BLaER1 (cell line): ENCODE measurements around the gene ARPC2.

Experiments used
- H3K27ac ChIP-seq: shearing (Covaris generic); formaldehyde crosslinking; 2 replicates; pipeline ENCODE4 v1.8.1; 2022
- H3K27me3 ChIP-seq: shearing (Covaris generic); formaldehyde crosslinking; 2 replicates; pipeline ENCODE4 v1.8.1; 2022
- H3K36me3 ChIP-seq: shearing (Covaris generic); formaldehyde crosslinking; 2 replicates; pipeline ENCODE4 v1.8.1; 2022
- H3K4me1 ChIP-seq: shearing (Covaris generic); formaldehyde crosslinking; 2 replicates; pipeline ENCODE4 v1.8.1; 2022
- H3K4me2 ChIP-seq: shearing (Covaris generic); formaldehyde crosslinking; 2 replicates; pipeline ENCODE4 v1.8.1; 2022
- H3K4me3 ChIP-seq: shearing (Covaris generic); formaldehyde crosslinking; 2 replicates; pipeline ENCODE4 v1.8.1; 2022
- H3K9ac ChIP-seq: shearing (Covaris generic); formaldehyde crosslinking; 2 replicates; pipeline ENCODE4 v1.8.1; 2022
- H3K9me3 ChIP-seq: shearing (Covaris generic); formaldehyde crosslinking; 2 replicates; pipeline ENCODE4 v1.8.1; 2022
- H4K20me1 ChIP-seq: shearing (Covaris generic); formaldehyde crosslinking; 2 replicates; pipeline ENCODE4 v1.8.1; 2022
- Cebpa-rat ChIP-seq: shearing (Covaris generic); IDR thresholded peaks from 2 replicates; pipeline ENCODE4 v1.8.1; 2022

ARPC2 gene

DNA sequence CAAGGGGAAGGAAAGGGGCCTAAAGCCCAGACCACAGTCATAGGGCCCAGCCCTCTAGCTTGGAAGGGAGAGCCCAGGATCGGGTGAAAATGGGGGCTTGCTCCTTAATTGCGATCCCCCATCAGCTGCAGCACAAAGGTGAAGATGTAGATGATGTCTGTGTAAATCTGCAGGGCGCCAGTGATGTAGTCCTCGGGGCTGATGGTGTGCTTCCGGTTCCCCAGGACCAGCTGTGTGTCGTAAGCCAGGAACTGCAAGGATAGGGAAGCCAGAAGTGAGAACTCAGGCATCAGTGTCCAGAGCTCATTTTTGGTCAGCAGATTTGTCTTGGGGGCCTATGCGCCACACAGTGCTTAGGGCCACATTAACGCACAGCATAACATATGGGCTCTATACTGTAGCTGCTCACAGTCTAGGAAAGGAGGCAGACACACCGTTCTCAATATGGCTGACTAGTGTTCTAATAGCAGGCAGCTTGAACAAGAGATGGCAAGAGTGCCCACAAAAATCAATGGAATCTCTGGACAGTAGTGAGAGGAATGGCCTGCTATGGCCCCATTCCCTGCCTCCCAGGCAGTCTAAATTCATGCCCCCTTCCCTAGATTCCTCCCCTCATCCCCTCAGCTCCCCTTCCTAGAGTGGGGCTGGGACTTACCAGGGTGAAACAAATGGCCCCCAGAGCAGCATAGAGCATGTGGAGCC is 58.5 kb downstream of the ARPC2 start:
- H3K4me2 ChIP-seq: no peak overlapping the region
- H3K9ac ChIP-seq: no peak overlapping the region
- no peak overlapping the region for H3K4me3 ChIP-seq
- TF ChIP-seq Cebpa-rat: no peak
- no peaks in the 10 kb centered on the region for H4K20me1 ChIP-seq
- H3K4me1 ChIP-seq: peaks cover 27% of the 10 kb centered on the region
- H3K9me3 ChIP-seq: no peaks in the 10 kb centered on the region
- no peak overlapping the region for H3K27ac ChIP-seq
- peaks cover 71% of the 10 kb centered on the region for H3K36me3 ChIP-seq
- no peaks in the 10 kb centered on the region for H3K27me3 ChIP-seq

DNA sequence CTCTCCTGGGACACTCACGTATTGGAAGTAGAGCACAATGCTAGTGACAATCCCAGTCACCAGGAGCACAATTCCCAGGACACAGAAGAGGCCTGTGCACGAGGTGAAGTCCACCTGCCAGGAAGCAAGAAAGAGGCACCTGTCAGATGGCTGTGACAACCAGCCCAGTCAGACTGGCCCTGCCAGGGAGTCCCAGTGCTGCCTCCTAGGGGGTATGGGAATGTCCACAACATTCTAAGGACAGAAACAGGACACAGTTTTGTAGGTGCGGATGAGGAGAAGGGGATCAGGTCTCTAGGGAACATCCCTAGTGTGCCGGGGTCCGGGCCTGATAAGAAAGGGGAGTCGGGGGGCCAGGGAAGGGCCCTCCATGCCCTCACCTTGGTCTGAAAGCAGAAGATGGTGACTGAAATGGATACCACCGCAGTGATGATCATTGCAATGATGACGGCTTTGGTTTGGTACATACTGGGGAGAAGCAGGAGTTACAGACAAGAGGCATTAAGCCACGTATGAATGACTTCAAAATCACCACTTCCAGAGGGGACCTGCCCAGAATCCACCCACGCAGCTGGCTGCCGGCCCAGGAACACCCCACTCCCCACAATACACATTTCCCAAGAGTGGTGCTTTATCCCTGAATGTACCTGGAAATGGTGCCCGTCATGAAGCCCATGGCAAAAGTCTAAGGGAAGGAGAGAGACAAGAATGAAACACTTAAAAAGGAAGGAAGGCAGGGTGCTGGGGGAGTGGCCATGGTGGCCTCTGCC is 60.2 kb downstream of the ARPC2 start:
- Histone ChIP-seq H3K4me1 (peaks cover 16% of the 10 kb centered on the region), H3K27ac (no peak overlapping the region), H3K4me3 (no peak overlapping the region), H4K20me1 (no peaks in the 10 kb centered on the region), H3K27me3 (no peaks in the 10 kb centered on the region), H3K4me2 (no peak overlapping the region), H3K36me3 (peaks cover 81% of the 10 kb centered on the region), H3K9ac (no peak overlapping the region), H3K9me3 (no peaks in the 10 kb centered on the region)
- TF ChIP-seq Cebpa-rat: no peak

DNA sequence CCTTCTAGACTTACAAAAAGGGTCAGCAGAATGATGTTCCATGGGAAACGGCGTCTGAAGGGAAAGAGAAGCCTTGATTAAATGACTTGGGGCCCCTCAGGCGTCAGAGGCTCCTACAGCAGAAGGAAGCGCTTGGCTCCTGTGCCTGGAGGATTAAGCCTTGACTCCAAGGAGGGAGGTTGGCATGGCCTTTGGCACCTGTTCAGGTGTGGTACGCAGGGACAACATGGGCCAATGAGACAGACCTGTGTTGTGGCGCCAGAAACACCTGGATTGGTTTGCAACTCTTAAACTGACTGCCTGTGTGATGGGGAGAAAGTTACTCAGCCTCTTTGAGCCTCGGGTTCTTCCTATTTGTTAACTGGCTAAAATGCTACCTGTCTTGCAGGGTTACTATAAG is 60.9 kb downstream of the ARPC2 start:
- H3K4me2 ChIP-seq: no peak overlapping the region
- H3K27me3 ChIP-seq: no peaks in the 10 kb centered on the region
- H3K4me1 ChIP-seq: peaks cover 16% of the 10 kb centered on the region
- no peak overlapping the region for H3K27ac ChIP-seq
- H4K20me1 ChIP-seq: no peaks in the 10 kb centered on the region
- no peak overlapping the region for H3K9ac ChIP-seq
- peaks cover 81% of the 10 kb centered on the region for H3K36me3 ChIP-seq
- H3K9me3 ChIP-seq: no peaks in the 10 kb centered on the region
- H3K4me3 ChIP-seq: no peak overlapping the region
- no peak for TF ChIP-seq Cebpa-rat

DNA sequence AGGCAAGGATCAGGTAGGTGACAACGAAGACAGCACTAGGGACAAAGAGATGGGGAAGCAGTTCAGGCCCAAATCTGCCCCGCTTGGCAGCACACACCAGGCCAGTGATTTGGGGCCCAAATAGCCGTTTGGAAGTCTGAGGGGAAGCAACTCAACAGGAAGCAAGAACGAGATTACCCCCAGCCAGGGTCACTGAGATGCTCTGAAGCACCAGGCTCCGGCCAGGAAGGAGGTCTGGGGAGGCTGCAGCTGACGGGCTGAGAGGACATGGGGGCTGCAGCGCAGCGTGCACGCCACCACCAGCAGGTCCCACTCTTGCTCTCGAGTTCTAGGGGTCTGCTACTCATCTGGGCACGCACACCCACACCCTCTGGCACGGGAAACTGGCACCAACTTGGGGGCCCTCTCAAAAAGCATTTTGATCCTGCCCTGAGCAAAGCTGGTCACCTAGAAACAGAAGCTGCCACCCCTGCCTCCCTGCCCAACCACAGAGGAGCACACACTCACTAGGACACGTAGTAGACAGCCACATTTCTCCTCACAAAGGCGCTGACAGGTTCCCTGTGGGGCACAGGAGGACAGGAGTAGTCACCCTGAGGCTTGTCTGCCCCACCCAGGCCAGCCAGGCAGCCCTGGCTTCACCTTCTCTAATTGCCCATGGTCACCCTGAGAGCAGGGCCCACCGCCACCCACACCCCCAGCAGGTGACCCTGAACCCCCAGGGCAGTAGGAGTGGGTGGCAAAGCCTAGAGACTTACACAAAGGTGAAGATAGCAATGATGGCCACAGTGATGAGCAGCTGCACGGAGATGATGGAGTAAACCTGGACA is 61.8 kb downstream of the ARPC2 start:
- Histone ChIP-seq H3K36me3 (peaks cover 78% of the 10 kb centered on the region), H3K4me3 (no peak overlapping the region), H3K9ac (no peak overlapping the region), H3K27me3 (no peaks in the 10 kb centered on the region), H3K27ac (0 out of 2 replicates have a peak overlapping the region, but pooled peaks have one; percentile 26), H3K4me2 (no peak overlapping the region), H3K4me1 (peaks cover 19% of the 10 kb centered on the region), H3K9me3 (no peaks in the 10 kb centered on the region), H4K20me1 (no peaks in the 10 kb centered on the region)
- TF ChIP-seq Cebpa-rat: no peak

DNA sequence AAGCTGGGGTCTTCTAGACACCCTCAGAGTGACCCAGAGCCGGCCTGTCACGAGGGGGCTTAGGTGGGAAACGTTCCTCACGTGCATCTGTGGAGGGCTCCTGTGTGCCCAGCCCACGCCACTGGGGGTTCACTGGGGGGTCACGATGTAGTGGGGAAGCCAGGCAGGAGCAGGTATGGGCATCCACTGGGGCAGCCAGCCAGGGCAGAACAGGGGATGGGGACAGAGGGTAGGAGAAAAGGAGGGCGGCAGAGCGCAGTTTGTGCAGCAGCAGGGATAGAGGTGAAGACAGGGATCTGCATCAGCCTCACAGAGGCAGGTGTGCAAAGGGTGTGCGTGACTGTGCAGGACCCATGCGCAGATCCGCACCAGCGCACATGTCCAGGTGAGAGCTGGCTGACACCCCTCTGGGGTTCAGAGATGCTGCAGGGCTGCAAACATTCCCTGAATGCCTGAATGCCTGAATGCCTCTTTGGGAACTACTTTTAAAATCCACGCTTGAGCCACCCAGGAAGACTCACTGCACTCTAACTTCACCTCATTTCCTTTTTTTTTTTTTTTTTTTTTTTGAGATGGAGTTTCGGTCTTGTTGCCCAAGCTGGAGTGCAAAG is 63.4 kb downstream of the ARPC2 start:
- Histone ChIP-seq H3K9ac (no peak overlapping the region), H3K27ac (no peak overlapping the region), H3K4me2 (no peak overlapping the region), H3K4me1 (peaks cover 35% of the 10 kb centered on the region), H4K20me1 (no peaks in the 10 kb centered on the region), H3K9me3 (no peaks in the 10 kb centered on the region), H3K36me3 (peaks cover 62% of the 10 kb centered on the region), H3K27me3 (no peaks in the 10 kb centered on the region), H3K4me3 (no peak overlapping the region)
- TF ChIP-seq Cebpa-rat: no peak

DNA sequence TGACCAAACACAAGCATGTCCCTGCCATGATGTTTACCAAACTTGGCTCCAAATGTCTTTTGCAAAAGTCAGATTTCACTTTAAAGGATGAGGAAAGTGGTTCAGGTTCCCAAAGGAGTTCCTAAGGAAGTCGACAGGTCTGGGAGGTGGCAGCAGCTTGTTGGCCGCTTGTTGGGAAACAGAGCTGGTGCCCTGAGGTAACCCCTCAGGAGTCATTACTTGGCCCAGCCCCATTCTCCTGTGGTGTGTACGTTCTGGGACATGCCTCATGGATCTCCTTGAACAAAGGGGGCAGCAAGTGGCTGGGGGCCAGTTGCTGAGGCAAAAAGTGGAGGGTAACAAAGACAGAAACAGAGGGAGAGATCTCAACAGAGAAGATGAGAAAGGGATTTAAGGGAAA is 64.5 kb downstream of the ARPC2 start:
- H3K27me3 ChIP-seq: no peaks in the 10 kb centered on the region
- no peak overlapping the region for H3K9ac ChIP-seq
- H3K4me2 ChIP-seq: no peak overlapping the region
- no peak overlapping the region for H3K4me3 ChIP-seq
- H3K9me3 ChIP-seq: no peaks in the 10 kb centered on the region
- peaks cover 51% of the 10 kb centered on the region for H3K36me3 ChIP-seq
- H3K27ac ChIP-seq: no peak overlapping the region
- no peaks in the 10 kb centered on the region for H4K20me1 ChIP-seq
- no peak for TF ChIP-seq Cebpa-rat
- peaks cover 46% of the 10 kb centered on the region for H3K4me1 ChIP-seq

DNA sequence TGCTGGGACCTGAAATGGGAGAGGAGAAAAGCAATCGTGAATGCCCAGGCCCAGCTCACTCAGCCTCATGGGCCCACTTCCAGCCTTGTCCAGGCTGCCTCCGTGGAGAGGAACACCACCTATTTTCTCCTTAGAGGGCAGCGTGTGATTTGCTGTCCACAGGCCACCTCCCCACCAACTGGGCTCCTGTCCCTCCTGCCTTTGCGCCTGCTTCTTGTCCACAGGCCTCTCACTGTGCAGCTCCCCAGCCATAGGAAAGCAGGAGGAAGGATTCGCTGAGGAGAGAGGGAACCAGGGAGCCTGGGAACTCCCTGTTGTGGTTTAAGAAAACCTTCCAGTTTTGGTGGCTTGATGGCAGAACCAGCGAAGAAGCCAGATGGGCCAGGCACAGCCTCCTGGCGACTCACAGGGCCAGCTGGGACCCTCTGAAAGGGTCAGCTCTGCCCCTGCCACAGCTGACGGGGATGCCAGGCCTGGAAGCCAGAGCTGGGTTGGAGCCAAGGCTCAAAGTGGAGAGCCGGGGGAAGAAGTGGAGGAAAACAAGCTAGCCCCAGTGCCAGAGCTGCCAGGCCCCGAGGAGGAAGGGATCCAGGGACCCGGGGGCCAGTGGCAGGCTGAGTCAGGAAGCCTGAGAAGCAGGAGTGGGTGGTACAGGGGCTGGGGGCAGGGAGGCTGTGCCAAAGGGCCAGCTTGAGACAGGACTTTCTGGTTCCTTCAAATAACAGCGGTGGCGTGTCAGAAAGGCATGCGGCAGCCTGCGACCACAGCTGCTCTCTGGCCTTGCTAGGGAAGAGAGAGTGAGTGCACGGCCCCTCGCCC is 65.4 kb downstream of the ARPC2 start:
- Histone ChIP-seq H3K4me3 (no peak overlapping the region), H3K9ac (peak overlapping the region; percentile 67), H3K9me3 (no peaks in the 10 kb centered on the region), H3K27me3 (no peaks in the 10 kb centered on the region), H3K4me1 (peaks cover 54% of the 10 kb centered on the region), H3K27ac (peak overlapping the region; percentile 77), H3K4me2 (peak overlapping the region; percentile 49), H4K20me1 (no peaks in the 10 kb centered on the region), H3K36me3 (peaks cover 42% of the 10 kb centered on the region)
- no peak for TF ChIP-seq Cebpa-rat

DNA sequence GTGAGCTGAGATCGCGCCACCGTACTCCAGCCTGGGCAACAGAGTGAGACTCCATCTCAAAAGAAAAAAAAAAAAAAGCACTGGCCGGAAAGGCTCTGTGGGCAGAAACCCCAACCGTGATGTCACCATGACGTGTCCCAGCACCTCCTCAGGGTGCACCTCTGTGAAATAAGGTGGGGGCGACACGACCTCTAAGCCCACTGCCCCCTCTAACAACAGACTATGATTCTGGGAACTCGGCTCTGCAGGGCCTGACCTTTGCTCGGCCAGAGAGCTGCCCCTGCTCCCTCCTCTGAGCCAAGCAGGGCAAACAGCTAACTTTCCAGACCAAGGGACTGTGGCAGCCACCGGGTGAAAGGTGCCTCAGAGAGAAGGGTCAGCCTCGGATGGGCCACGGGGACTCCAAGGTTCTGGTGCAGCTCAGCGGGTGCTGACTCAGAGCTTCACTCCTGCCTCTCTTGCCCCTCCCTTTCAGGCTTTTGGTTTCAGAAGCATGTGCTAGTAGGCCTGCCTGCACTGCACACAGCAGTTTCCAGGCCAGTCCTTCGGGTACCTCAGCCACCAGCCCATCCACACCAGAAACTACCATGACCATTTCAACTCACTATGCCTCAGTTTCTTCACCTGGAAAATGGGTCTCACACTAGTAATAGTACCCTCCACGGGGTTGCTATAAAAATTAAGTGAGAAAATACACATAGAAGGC is 67.3 kb downstream of the ARPC2 start:
- no peak overlapping the region for H3K4me3 ChIP-seq
- H3K36me3 ChIP-seq: peaks cover 23% of the 10 kb centered on the region
- no peaks in the 10 kb centered on the region for H4K20me1 ChIP-seq
- no peaks in the 10 kb centered on the region for H3K9me3 ChIP-seq
- no peaks in the 10 kb centered on the region for H3K27me3 ChIP-seq
- H3K4me1 ChIP-seq: peaks cover 62% of the 10 kb centered on the region
- no peak for TF ChIP-seq Cebpa-rat
- H3K9ac ChIP-seq: peak overlapping the region; percentile 78; the same call in 1 of the 2 replicates
- no peak overlapping the region; the same call in 1 of the 2 replicates for H3K4me2 ChIP-seq
- peak overlapping the region; percentile 37; the same call in 1 of the 2 replicates for H3K27ac ChIP-seq
